ENCODE measurements around the gene TSPAN18.

TSPAN18 gene

DNA sequence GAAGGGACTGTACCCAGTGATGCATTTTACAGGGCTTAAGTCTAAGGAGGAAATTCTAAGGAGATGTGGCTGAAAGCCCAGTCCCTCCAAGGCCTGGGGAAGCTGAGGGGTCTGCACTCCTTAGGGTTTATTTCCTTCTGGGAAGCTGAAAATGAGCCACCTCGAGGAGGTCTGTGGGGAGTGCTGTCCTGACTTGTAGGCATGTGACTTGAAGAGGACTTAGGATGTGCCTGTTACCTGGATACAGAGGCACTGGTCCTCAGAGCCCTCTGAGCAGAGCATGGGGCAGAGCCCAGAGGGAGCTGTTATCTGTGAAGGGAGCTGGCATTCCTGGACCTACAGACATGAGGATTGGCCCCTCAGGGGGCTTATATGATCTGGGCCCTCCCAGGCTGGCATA is 146.8 kb downstream of the TSPAN18 start:
- no peaks in the 10 kb centered on the region for H3K36me3 ChIP-seq (ENCODE audit: control insufficient read depth in 2 of 2, insufficient read depth in 1 of 2, low read length in 2 of 2)
- H3K4me3 ChIP-seq (ENCODE audit: low read depth, low read length), result no peak overlapping the region
- H3K27ac ChIP-seq (ENCODE audit: extremely low read depth, low read depth, low read length), result no peak overlapping the region
- TF ChIP-seq ZNF266 (tag by site-specific recombination; IDR thresholded peaks at IDR 0.05; ENCODE audit: low read depth) (no peak), ZNF133 (tag by site-specific recombination; IDR thresholded peaks at IDR 0.05) (no peak), ZNF214 (tag by site-specific recombination; IDR thresholded peaks at IDR 0.05; ENCODE audit: borderline replicate concordance) (no peak), PATZ1 (tag by site-specific recombination; IDR thresholded peaks at IDR 0.05) (no peak), ZNF280D (tag by site-specific recombination; IDR thresholded peaks at IDR 0.05) (no peak), BCL11A (tag by site-specific recombination; IDR thresholded peaks at IDR 0.05; ENCODE audit: low read depth) (no peak), YY2 (tag by site-specific recombination; IDR thresholded peaks at IDR 0.05) (no peak), GLI4 (tag by site-specific recombination; IDR thresholded peaks at IDR 0.05) (no peak), ZNF302 (tag by site-specific recombination; IDR thresholded peaks at IDR 0.05; ENCODE audit: low read depth) (no peak), PRDM4 (tag by site-specific recombination; IDR thresholded peaks at IDR 0.05) (no peak), ZNF175 (tag by site-specific recombination; IDR thresholded peaks at IDR 0.05) (no peak), HOXD13 (CRISPR knock-in tag; IDR thresholded peaks at IDR 0.05; ENCODE audit: borderline replicate concordance) (no peak), ZNF37A (tag by site-specific recombination; IDR thresholded peaks at IDR 0.05) (no peak), PRDM1 (tag by site-specific recombination; IDR thresholded peaks at IDR 0.05) (no peak), ZFP69B (tag by site-specific recombination; IDR thresholded peaks at IDR 0.05) (no peak), ZNF221 (tag by site-specific recombination; IDR thresholded peaks at IDR 0.05; ENCODE audit: borderline replicate concordance) (no peak)
- TF ChIP-seq, protein P1, sequence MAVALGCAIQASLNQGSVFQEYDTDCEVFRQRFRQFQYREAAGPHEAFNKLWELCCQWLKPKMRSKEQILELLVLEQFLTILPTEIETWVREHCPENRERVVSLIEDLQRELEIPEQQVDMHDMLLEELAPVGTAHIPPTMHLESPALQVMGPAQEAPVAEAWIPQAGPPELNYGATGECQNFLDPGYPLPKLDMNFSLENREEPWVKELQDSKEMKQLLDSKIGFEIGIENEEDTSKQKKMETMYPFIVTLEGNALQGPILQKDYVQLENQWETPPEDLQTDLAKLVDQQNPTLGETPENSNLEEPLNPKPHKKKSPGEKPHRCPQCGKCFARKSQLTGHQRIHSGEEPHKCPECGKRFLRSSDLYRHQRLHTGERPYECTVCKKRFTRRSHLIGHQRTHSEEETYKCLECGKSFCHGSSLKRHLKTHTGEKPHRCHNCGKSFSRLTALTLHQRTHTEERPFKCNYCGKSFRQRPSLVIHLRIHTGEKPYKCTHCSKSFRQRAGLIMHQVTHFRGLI (tag by site-specific recombination; IDR thresholded peaks at IDR 0.05), result no peak
- H3K9me3 ChIP-seq (ENCODE audit: control insufficient read depth, insufficient read depth, low read depth, low read length), result no peaks in the 10 kb centered on the region
- POLR2A ChIA-PET, result no interaction called here
- no peaks in the 10 kb centered on the region for H3K4me1 ChIP-seq (ENCODE audit: control insufficient read depth, insufficient read depth, low read length)
- CTCF ChIA-PET, result interaction anchor here (3.2 kb wide), 1 partner anchor 20 kb away, joined by 11 read pairs; no protein-coding TSS in a partner anchor

DNA sequence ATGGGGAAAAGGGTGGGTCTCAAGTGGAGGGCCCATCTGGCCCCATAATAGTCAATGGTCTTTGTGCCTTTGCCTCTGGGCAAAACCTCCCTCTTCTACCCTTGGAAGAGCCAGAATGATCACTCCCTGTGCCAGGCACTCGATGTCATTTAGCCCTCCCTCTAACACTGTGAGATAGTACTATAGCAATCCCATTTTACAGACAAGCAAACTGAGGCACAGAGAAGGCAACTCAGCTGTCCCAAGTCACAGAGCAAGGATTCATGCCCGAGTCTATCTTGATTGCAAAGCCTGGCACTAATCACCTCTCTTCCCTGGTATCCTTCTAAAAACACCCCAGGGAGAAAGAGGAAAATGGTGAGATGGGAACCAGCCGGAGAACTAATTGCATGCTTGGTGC is 147.5 kb downstream of the TSPAN18 start:
- Histone ChIP-seq H3K27ac (ENCODE audit: extremely low read depth, low read depth, low read length) (no peak overlapping the region), H3K4me3 (ENCODE audit: low read depth, low read length) (no peak overlapping the region), H3K9me3 (ENCODE audit: control insufficient read depth, insufficient read depth, low read depth, low read length) (no peaks in the 10 kb centered on the region), H3K4me1 (ENCODE audit: control insufficient read depth, insufficient read depth, low read length) (no peaks in the 10 kb centered on the region), H3K36me3 (ENCODE audit: control insufficient read depth in 2 of 2, insufficient read depth in 1 of 2, low read length in 2 of 2) (no peaks in the 10 kb centered on the region)
- ChIA-PET CTCF (interaction anchor here (3.2 kb wide), 1 partner anchor 20 kb away, joined by 11 read pairs; no protein-coding TSS in a partner anchor), POLR2A (no interaction called here)
- TF ChIP-seq ZNF664 (tag by site-specific recombination; IDR thresholded peaks at IDR 0.05), result peak; percentile 52; the same call in 1 of the 2 replicates
- no peak for TF ChIP-seq ZNF624 (tag by site-specific recombination; IDR thresholded peaks at IDR 0.05)
- TF ChIP-seq KLF1 (tag by site-specific recombination; IDR thresholded peaks at IDR 0.05), result no peak
